Endothelial cell of umbilical vein (primary cell): Measurements from ENCODE around the gene MAPKAP1. TPM values are rescaled to one million over a fixed set of nuclear protein-coding genes. Genes with fewer than 3 reads are reported as not detected.

Experiments used
- BruUV-seq: library from RNA; stranded (reverse); fragments of 400-500 nt; replicated peaks from 2 replicates; lab custom pipeline; 2021; lab: Mats Ljungman, UMichigan
- CTCF ChIA-PET: fragments of 300-600, 350-600 bp; sonication (Branson Sonifier 250); formaldehyde crosslinking; loops from one replicate; lab custom pipeline; 2021; ENCODE audit warnings: antibody characterized with exemption, inconsistent platforms; lab: Charles Lee
- POLR2A ChIA-PET: fragments of 300-600, 350-600 bp; sonication (Branson Sonifier 250); formaldehyde crosslinking; loops from one replicate; lab custom pipeline; 2021; ENCODE audit warnings: antibody characterized with exemption, inconsistent platforms; lab: Charles Lee
- DNase-seq: peaks from one replicate; pipeline ENCODE4 v3.0.0-alpha.2; 2011; ENCODE audit warnings: low read depth, low spot score
- FAIRE-seq: peaks from 2 replicates; lab custom pipeline; 2011; peaks lifted over from hg19 to GRCh38; lab: Jason Lieb, UNC
- H2AFZ ChIP-seq: 2 replicates; pipeline ENCODE4 v1.6.0; 2012; ENCODE audit warnings: low read depth, low read length, control low read depth, inconsistent platforms
- H3K27ac ChIP-seq: 2 replicates; pipeline ENCODE4 v1.5.1; 2011; ENCODE audit warnings: low read depth, mild to moderate bottlenecking, control low read depth, low read length, moderate library complexity; ENCODE audit not compliant: insufficient read depth
- H3K27me3 ChIP-seq, 2 experiments: 2 replicates each; pipeline versions ENCODE4 v1.6.0 to v1.6.1; 2011; ENCODE audit warnings: low read length in 2 of 2, mixed read lengths in 1 of 2; ENCODE audit not compliant: control insufficient read depth in 2 of 2, insufficient read depth in 2 of 2
- H3K36me3 ChIP-seq, 2 experiments: 2 replicates in 1 of 2; 3 replicates in 1 of 2; pipeline ENCODE4 v1.5.1; 2011; ENCODE audit warnings: low read length in 2 of 2, mild to moderate bottlenecking in 1 of 2, moderate library complexity in 1 of 2; ENCODE audit not compliant: control insufficient read depth in 2 of 2, insufficient read depth in 2 of 2; ENCODE audit errors: extremely low read depth in 1 of 2
- H3K4me1 ChIP-seq: 3 replicates; pipeline ENCODE4 v1.5.1; 2011; ENCODE audit warnings: mild to moderate bottlenecking, low read length; ENCODE audit not compliant: control insufficient read depth, insufficient read depth; ENCODE audit errors: extremely low read depth
- H3K4me2 ChIP-seq: 2 replicates; pipeline ENCODE4 v1.6.1; 2011; ENCODE audit warnings: low read length, control low read depth, mixed read lengths; ENCODE audit not compliant: insufficient read depth
- H3K4me3 ChIP-seq, 3 experiments: fragments of 200-600 bp in 1 of 3; sonication (generic), shearing (Covaris generic) in 1 of 3; replicated peaks in 1 of 3; 2 replicates each; pipeline ENCODE4 v1.5.1; 2011 to 2016; ENCODE audit warnings: control low read depth in 3 of 3, low read length in 3 of 3, mild to moderate bottlenecking in 2 of 3, inconsistent platforms in 1 of 3, low read depth in 1 of 3, moderate library complexity in 1 of 3; ENCODE audit not compliant: insufficient read depth in 1 of 3
- H3K79me2 ChIP-seq: 2 replicates; pipeline ENCODE4 v1.6.0; 2012; ENCODE audit warnings: low read length, inconsistent platforms; ENCODE audit not compliant: control insufficient read depth, insufficient read depth
- H3K9ac ChIP-seq: replicated peaks from 2 replicates; pipeline ENCODE3; 2011; ENCODE audit warnings: low read length, control low read depth; ENCODE audit not compliant: insufficient read depth; ENCODE audit errors: extremely low read depth
- H3K9me1 ChIP-seq: replicated peaks from 3 replicates; pipeline ENCODE4 v1.6.0; 2011; ENCODE audit warnings: mild to moderate bottlenecking, low read length; ENCODE audit not compliant: control insufficient read depth, insufficient read depth; ENCODE audit errors: extremely low read depth
- H3K9me3 ChIP-seq: replicated peaks from 2 replicates; pipeline ENCODE4 v1.5.1; 2012; ENCODE audit warnings: low read length, inconsistent platforms; ENCODE audit not compliant: control insufficient read depth, insufficient read depth
- H4K20me1 ChIP-seq: replicated peaks from 2 replicates; pipeline ENCODE3; 2011; ENCODE audit warnings: mild to moderate bottlenecking, low read length; ENCODE audit not compliant: control insufficient read depth, insufficient read depth; ENCODE audit errors: extremely low read depth
- EZH2 ChIP-seq: IDR thresholded peaks from 2 replicates; pipeline ENCODE4 v1.6.1; 2012; ENCODE audit warnings: borderline replicate concordance, low read depth, mild to moderate bottlenecking, moderate library complexity, low read length, inconsistent platforms; ENCODE audit not compliant: severe bottlenecking
- FOS ChIP-seq: IDR thresholded peaks from 2 replicates; pipeline ENCODE4 v1.6.1; 2011; ENCODE audit warnings: mild to moderate bottlenecking, low read length, moderate library complexity, borderline replicate concordance; ENCODE audit not compliant: insufficient read depth
- GATA2 ChIP-seq: IDR thresholded peaks from 2 replicates; pipeline ENCODE4 v1.7.0; 2011; ENCODE audit warnings: low read depth, mild to moderate bottlenecking, moderate library complexity, mixed read lengths, low read length; ENCODE audit not compliant: insufficient read length, insufficient read depth
- JUN ChIP-seq: IDR thresholded peaks from 2 replicates; pipeline ENCODE4 v1.6.1; 2011; ENCODE audit warnings: borderline replicate concordance, low read depth; ENCODE audit not compliant: insufficient read length, insufficient read depth
- MYC ChIP-seq: IDR thresholded peaks from one replicate; pipeline ENCODE4 v1.6.1; 2011; ENCODE audit warnings: mild to moderate bottlenecking, low read depth, low read length
- POLR2A ChIP-seq: IDR thresholded peaks from 2 replicates; pipeline ENCODE4 v1.6.1; 2012; ENCODE audit warnings: low read depth, mild to moderate bottlenecking, control low read depth, low read length
- POLR2AphosphoS5 ChIP-seq: IDR thresholded peaks from 2 replicates; pipeline ENCODE4 v1.6.1; 2012; ENCODE audit warnings: low read depth, mild to moderate bottlenecking, control low read depth, low read length, moderate library complexity; ENCODE audit not compliant: insufficient read depth
- dilution Hi-C: fragments of 300-500 bp; cut with MboI; formaldehyde crosslinking; loops from one replicate; pipeline ENCODE4 v1.15.0; 2019; ENCODE audit warnings: low sequenced_read_pairs; ENCODE audit not compliant: extremely low pct_ligation_motif_present
- intact Hi-C: fragments of 100-400 bp; cut with micrococcal nuclease; formaldehyde crosslinking; loops from one replicate; pipeline ENCODE4 v1.10.0; 2022
- polyA plus RNA-seq, 4 experiments: library from polyadenylated mRNA; depleted of rRNA in 3 of 4; stranded (reverse) in 3 of 4; unstranded in 1 of 4; fragments of >200 nt; gene quantifications; 2 replicates each; pipeline versions ENCODE4 v1.2.1 to v1.2.3, GENCODE V29; 2011 to 2012; ENCODE audit warnings: missing spikeins in 1 of 4
- total RNA-seq: library from RNA; stranded (reverse); gene quantifications from 2 replicates; pipeline ENCODE4 v1.2.3, GENCODE V29; 2021
- TF ChIP-seq, protein P1 (sequence below): IDR thresholded peaks from 2 replicates; pipeline ENCODE4 v1.6.1; 2011; ENCODE audit not compliant: insufficient read depth, insufficient read length
- TF ChIP-seq, protein P2 (sequence below), 2 donors: IDR thresholded peaks; 1 replicate in 1 of 2; 2 replicates in 1 of 2; pipeline ENCODE4 v1.5.1; 2011; ENCODE audit warnings: low read length in 2 of 2, mild to moderate bottlenecking in 2 of 2, moderate library complexity in 2 of 2, control low read depth in 1 of 2, inconsistent platforms in 1 of 2, low read depth in 1 of 2; ENCODE audit not compliant: insufficient read depth in 1 of 2; ENCODE audit errors: extremely low read depth in 1 of 2

The MAPKAP1 gene
- total and polyA plus RNA-seq, 2 donors (not counting 3 experiments of a cell fraction or from before 2014, with no cell fraction given) = 61.9 to 99.1 TPM

DNA sequence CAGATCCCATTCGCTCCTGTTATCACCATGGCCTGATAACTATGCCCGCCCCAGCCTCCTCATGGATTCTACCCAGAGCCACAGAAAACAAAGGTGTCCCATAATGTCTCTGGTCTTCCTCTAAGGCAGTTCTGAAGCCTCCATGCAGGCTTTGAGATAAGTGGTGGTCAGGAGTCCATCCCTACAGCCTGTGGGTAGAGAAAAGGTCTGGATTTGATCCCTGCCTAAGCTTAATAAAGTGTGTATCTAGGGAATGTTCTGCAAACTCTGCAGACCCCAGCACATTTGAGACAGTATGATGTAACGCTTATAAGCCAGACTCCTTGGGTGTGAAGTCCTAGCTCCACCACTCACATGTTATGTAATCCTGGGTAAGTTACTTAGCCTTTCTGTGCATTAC, 187.3 kb downstream of the MAPKAP1 start:
- CTCF ChIA-PET = interaction anchor here (1.0 to 1.7 kb wide), 3 partner anchors 11 to 47 kb away, joined by 3 to 8 read pairs (median 5); no protein-coding TSS in a partner anchor
- Histone ChIP-seq H4K20me1 (no peaks in the 10 kb centered on the region), H3K9me3 (no peaks in the 10 kb centered on the region), H3K9ac (no peak overlapping the region), H2AFZ (no peak overlapping the region), H3K9me1 (no peaks in the 10 kb centered on the region), H3K79me2 (peaks cover 5% of the 10 kb centered on the region), H3K4me3 (no peak overlapping the region), H3K4me2 (no peak overlapping the region), H3K27ac (no peak overlapping the region), H3K36me3 (peaks cover 0 to 3% of the 10 kb centered on the region in 2 experiments), H3K27me3 (no peaks in the 10 kb centered on the region), H3K4me1 (peaks cover 36% of the 10 kb centered on the region)
- intact Hi-C loops = no loop called here
- BruUV-seq = no TSS peak
- DNase-seq = no peak
- TF ChIP-seq, protein P1, sequence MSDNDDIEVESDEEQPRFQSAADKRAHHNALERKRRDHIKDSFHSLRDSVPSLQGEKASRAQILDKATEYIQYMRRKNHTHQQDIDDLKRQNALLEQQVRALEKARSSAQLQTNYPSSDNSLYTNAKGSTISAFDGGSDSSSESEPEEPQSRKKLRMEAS = no peak
- TF ChIP-seq MYC (no peak), POLR2AphosphoS5 (no peak), GATA2 (no peak), JUN (no peak), FOS (no peak), POLR2A (no peak), EZH2 (no peak)
- TF ChIP-seq, protein P2, sequence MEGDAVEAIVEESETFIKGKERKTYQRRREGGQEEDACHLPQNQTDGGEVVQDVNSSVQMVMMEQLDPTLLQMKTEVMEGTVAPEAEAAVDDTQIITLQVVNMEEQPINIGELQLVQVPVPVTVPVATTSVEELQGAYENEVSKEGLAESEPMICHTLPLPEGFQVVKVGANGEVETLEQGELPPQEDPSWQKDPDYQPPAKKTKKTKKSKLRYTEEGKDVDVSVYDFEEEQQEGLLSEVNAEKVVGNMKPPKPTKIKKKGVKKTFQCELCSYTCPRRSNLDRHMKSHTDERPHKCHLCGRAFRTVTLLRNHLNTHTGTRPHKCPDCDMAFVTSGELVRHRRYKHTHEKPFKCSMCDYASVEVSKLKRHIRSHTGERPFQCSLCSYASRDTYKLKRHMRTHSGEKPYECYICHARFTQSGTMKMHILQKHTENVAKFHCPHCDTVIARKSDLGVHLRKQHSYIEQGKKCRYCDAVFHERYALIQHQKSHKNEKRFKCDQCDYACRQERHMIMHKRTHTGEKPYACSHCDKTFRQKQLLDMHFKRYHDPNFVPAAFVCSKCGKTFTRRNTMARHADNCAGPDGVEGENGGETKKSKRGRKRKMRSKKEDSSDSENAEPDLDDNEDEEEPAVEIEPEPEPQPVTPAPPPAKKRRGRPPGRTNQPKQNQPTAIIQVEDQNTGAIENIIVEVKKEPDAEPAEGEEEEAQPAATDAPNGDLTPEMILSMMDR (IDR thresholded peaks at IDR 0.05; ENCODE audit: extremely low read depth in 1 of 2, insufficient read depth in 1 of 2, low read depth in 1 of 2, low read length in 2 of 2) = no peak
- POLR2A ChIA-PET = no interaction called here
- dilution Hi-C loops = no loop called here
- FAIRE-seq = no peak
